Activated CD4-positive, alpha-beta T cell treated with anti-CD3 and anti-CD28 coated beads, Interleukin-2, amount 50 U/mL, for 48 hours (primary cell): ENCODE measurements around the gene FAM171A2.
"Not testable (repeated sequence)": the region's sequence is repeated elsewhere in the genome, so short reads cannot be mapped to it uniquely, and the experiment has no call there.

Source experiments
- DNase-seq, 2 experiments: peaks; one replicate each; pipeline ENCODE4 v3.0.0-alpha.2; 2020

Gene FAM171A2

DNA sequence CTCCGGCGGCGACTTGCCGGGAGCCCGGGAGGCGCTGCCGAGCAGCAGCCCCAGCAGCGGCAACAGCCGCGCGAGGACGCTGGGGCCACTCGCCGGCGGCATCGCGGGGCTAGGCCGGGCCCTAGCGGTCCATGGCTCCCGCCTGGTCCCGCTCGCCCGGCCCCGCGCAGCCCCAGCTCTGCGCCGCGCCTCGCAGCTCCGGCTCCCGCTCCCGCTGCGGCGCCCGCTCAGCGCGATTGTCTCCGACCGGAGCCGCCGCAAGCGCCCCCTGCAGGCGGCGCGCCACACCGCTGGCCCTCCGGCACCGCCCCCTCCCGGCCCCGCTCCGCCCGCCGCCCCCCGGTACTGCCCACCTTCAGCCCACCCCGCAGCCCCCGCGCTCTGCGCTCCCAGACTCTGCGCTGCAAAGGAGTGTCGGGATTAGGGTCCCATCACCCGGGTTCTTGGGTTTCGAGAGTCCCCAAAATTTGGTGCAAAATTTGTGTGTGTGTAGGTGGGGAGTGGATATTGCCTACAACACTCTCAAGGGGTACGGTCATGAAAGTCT lies at the start of gene FAM171A2:
FAM171A2 (minus strand) TSS at position 241 of the 547 bp plus-strand sequence; CDS start at position 102, 139 bp downstream.
- peak; percentile 70 to 71 for DNase-seq

DNA sequence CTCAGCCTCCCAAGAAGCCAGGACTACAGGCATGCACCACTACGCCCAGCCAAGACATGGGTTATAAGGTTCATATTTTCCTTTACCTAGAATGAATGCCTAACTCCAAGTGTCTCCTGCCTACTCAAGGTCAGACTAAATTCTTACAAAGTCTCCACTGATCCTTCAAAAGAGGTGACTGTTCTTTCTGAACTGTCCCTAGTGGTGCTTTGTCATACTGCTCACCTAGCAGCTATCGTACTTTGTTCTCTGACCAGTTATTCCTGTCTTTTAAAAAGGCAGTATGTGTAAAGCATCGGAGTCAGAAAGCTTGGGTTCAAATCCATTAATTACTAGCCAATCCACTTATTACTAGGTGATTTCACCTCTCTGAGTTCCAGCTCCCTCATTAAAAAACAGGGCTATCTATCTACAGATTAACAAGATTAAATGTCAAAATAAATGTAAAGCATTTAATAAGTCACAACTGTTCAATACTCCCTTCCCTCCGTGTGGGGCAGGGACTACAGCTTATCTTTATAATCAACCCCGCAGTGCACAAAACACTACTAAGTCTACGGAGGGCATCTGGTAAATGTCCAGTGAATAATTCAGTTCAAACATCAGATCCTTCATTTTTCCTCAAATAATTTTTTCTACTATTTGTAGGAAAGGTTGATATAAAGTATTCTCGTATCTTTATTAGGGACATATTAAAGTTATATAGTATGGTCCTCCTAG lies 45.8 kb upstream of the FAM171A2 start:
- DNase-seq, result no peak

GRCh38 chr17:44408786-44409185 lies 45.1 kb upstream of the FAM171A2 start:
- DNase-seq, result no peak

DNA sequence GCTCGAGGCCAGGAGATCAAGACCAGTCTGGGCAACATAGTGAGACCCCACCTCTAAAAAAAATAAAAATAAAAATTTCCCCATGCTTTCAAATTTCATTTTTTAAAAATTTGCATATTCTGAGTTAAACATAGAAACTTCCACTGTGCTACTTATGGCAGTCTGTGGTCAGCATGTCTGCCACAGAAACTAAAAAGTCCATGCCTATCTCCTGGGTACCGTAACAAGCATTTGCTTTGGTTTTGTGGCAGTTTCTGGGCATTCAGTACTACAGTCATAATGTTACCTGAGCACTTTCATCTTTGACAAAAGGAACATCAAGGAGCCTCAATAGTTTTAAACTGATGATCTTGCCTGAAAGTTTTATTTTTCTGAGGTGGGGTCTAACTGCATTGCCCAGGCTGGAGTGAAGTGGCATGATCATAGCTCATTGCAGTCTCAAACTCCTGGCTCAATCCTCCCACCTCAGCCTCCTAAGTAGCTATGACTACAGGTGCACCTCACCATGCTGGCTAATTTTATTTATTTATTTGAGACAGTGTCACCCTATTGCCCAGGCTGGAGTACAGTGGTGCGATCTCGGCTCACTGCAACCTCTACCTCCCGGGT lies 39.0 kb upstream of the FAM171A2 start:
- no peak for DNase-seq

DNA sequence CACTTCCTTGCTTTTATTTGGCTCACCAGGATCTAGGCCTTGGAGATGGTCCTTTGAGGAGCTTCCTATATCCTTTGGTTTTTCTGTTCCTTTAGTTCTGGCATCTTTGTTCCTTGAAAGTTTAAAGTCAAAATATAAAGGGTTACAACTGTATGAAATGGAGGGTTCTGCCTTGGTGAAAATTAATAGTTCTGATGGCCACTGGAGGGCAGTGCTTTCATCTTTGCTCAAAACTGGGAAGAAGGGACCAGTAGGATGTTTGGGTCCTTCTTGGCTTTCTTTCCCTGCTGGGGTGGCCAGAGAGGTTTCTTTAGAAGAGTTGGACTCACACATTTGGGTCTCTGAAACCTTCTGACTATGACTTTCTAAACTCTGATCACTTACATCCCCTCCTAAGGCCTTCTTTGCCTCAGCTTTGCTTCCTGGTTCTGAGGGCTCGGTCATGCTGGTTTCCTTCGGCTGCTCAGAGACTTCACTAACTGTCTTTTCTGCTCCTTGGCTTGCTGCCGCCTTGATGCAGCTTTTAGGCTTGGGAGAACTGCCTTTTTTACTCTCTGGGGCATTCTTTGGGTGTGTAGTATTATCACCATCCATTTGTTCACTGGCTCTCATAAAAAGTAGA lies 36.7 kb upstream of the FAM171A2 start:
- DNase-seq, result no peak

DNA sequence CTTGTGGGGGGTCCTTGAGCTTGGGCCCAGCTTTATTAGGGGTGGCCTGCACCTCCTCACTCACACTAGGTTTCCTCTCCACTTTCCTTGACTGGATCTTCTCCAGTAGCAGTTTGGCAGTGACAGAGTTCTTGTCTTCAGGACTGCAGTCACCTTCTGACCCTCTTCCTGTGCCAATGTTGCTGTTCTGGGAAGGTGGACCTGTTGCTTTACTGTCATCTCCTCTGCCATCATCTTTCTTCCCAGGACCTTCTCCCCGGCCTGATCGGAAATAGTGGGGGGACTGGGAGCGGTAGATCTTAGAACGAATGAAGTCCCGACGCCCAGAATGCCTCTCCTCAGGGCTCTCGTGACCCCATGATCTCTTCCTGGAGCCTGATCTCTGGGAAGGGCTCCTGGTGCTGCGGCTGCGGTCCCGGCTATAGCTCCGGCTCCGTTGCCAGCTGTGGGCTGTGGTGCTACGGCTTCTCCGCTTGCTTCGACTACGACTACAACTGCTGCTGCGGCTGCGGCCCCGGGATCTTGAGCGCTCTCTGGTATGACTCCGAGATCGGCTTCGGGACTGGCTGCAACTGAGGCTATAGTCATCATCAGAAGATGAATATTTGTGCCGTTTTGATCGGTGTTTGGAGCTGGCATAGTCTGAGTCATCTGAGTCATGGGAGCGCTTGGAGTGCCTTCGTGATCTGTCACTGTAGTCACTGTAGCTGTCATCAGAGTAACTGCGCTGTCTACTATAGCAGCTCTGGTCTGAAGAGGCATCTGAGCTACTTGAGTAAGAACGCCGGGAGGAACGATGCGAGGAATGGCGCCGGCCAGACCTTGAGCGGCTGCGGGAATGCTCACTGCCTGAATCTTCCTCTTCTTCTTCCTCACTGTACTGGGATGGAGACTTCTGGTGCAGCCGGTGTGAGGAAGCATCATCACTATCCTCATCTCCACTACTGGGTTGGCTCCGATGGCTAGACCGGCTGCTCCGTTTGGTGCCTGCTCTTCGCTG lies 35.3 kb upstream of the FAM171A2 start:
- no peak for DNase-seq

GRCh38 chr17:44397479-44398440 lies 34.1 kb upstream of the FAM171A2 start:
- no peak for DNase-seq

- DNase-seq, result no peak
Measured at GRCh38 chr17:44396946-44397345, 33.3 kb upstream of the FAM171A2 start.

DNA sequence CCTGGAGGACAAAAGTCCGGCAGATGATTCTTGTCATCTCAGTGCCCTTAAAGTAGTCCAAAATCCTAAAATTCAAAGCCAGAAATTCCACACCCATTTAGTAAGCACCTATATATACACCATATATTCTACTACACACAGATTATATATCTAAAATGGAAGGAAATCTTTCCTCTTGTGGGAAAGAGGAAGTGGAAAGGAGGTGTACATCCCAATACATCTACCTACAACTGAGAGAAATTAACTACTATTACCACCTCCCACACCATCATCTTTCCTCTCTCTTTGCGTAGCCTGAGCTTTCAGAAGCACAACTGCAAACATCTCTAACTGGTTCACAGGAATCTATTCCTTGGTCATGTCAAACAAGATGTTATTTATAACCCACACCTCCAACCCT lies 31.2 kb upstream of the FAM171A2 start:
- DNase-seq, result no peak

DNA sequence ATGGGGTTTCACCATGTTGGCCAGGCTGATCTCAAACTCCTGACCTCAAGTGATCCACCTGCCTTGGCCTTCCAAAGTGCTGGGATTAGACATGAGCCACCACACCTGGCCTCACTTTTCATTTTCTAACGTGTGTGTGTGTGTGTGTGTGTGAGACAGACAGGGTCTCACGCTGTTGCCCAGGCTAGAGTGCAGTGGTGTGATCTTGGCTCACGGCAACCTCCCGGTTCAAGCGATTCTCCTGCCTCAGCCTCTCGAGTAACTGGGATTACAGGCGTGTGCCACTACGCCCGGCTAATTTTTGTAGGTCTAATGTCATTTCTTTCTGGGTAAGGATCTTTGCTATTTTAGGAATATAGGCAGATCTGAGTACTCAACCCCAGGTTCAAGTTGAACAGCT lies 30.5 kb upstream of the FAM171A2 start:
- not testable (repeated sequence) for DNase-seq

DNA sequence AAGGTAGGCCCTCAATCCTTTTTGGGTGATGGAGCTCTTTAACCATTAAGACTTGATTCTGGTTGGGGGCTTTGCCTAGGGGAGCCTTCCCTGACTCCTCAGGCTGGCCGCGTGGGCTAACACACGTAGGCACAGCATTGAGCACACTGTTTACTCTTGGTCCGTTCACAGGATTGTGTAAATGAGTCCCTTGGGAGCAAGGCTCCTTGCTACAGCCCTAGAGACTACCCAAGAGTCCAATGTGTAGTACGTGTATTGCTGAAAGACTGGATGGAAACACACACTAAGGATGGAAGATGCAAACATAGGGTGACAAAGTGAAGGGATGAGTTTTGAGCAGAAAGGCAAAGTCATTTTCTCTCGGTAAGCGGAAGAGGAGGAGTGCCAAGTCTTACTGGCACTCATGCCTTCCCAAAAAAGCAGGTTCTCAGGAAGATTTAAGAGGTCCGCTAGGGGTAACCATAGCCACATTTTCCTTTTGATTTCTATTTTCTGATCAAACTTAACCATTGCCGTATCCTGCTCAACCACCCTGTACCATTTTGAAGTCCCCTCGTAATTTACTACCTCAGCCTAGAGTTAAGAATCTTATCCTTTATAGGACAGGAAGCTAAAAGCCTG lies 26.7 kb upstream of the FAM171A2 start:
- DNase-seq, result no peak

DNA sequence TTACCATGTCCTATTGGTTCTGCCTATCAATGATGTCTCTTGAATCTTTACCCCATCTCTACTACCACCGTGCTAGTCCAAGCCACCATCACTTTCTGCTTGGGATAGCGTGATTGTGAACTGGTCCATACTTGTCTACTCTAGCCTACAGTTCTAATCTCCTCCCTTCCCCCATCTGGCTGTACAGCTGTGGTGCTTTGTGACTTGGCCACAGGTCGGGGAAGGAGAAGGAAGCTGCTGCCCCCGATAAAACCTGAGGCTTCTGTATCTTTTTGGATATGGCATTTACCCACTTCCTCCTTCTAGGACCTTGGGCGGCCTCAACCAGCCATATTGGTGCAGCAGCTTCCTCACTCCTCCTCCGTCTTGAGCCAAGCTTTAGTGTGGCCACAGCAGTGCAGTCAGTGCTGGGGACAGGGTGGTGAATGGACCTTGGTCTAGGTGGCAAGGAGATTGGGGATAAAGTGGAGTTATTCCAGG lies 26.1 kb upstream of the FAM171A2 start:
- DNase-seq, result no peak

DNA sequence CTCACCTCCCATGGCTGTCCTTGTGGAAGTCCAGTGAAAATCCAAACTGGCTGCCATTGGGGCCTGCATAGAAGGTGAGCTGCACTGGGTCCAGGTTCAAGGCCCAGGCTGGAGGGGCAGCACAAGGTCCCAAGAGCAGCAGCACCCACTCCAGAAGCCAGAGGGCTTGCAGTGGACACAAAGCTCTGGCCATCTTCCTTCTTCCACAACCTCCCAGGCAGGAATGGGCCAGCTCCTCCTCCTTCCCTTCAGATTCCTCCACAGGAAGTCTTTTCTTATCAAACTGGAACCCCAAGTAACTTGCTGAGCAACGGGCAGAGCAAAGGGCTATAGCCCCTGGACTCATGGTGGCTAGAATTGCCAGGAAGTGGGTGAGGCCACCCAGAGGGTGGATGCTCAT lies 25.6 kb upstream of the FAM171A2 start, which contains the start of gene ITGA2B:
ITGA2B (minus strand) TSS at position 369 of the 400 bp plus-strand sequence; CDS start at position 193, 176 bp downstream.
- no peak for DNase-seq

DNA sequence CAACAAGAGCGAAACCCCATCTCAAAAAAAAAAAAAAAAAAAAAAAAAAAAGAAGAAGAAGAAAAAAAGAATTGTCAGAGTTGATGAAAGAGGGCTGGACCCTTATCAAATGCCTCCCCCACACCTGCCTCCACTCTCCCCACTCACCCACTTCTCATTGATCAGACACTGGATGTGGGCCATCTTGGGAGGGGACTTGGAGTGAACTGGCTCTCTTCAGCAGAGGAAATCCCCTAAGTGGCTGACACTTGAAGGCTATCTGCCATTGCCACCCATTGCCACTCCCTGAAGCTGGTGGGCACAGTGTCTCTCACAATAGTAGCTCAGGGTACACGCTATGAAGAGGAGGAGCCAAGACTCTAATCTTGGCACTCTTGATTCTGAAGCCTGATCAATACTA lies 24.2 kb upstream of the FAM171A2 start:
- no peak for DNase-seq

GRCh38 chr17:44386182-44386525 lies 22.5 kb upstream of the FAM171A2 start:
- DNase-seq, result no peak

DNA sequence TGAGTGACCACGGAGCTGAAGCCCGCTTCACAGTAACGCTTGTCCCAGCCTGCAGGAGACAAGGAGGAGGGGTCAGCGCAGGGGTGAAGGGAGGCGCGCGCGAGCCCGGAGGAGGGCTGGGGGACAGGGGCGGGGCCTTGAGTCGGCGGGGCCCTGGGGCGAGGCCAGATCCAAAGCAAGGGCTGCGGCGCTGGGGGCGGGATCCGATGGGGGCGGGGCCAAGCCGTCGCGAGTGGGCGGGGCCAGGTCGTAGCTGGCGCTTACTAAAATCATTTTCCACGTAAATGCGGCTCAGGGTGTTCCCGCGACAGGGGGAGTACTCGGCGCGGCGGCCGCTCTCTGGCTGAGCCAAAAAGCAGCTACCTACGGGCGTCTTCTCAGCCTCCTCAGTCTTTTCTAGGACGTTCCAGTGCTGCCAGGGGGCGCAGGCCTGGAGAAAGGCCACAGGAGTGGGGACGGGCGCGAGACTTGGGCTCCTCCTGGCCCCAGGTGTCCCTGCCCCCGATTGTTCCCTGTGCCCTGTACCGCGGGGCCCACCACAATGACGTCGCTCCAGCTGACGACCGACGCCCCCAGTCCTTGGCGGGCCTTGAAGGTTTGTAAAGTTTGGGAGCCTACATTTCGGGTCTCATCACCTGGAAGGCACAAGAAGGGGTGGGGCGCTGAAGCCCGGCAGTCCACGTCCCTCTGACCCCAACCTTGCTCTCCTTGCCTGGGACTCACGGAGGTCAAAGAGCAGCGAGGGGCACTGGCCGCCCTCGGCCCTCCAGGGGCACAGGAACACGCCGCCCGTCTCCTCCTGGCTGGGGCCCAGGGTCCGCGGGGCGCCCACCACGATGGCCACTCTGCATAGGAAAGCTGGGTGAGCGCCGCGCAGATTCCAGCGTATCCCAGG lies 21.9 kb upstream of the FAM171A2 start:
- peak; percentile 91 for DNase-seq

DNA sequence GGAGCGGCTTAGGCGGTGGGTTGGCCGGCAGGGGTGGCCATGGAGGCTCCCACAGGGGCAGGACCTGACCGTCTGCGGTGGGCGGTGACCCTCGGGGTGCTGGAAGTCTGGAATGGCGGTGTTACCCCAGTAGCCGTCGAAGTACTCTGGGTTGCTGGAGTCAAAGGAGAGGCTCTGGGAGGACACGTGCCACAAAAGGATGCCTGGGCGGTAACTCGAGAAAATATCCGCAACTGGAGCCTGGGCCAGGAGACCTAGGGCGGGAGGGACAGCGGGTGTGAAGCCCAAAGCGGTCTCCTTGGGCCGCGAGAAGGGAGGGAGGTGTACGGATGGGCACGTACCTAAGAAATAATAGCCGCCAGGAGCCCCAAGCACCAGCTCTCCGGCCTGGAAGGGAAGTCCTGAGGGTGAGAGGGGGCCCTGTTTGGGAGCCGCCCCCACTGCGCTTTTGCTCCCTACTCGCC lies 21.2 kb upstream of the FAM171A2 start:
- no peak for DNase-seq

DNA sequence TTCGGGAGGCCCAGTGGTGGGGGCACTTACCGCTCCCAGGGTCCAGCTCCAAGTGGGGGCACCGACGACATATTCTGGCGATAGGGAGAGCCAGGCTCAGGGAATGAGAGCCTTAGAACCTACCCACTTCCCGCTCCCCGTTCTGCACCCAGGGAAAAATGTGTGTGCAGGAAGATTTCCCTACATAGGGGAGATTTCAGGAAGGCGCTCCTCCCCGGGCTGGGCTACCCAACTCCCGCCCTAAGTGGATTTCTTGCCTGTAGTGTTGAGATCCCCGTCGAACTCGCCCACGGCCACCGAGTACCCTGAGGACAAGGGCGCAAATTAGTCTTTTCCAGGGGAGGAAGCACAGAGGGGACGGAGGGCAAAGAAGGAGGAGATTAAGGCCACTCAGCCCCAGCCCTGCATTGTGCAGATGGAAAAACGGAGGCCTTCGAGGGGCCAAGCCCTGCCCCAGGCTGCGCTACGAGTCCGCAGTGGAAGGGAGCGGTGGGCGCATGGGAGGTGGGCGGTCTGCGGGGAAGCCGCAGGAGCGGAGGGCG lies 20.7 kb upstream of the FAM171A2 start:
- DNase-seq, result no peak

DNA sequence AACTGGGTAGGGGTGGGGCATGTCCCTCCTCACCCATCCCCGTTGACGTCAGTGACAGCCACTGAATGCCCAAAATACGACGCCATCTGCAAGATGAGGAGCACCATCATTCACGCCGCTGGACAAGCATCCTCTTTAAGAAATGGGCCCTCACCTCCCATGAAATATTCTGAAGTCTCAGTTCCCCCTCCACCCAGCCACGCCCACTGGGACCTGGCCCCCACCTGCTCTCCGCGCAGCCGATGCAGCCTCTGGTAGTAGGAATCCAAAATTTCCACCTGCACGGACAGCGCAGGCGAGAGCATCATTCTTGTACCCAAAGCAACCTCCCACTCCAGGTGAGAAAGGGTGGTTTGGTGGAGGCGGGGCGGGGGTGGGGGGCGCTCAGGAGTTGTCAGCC lies 20.2 kb upstream of the FAM171A2 start:
- no peak for DNase-seq
